ENCODE results near the gene HRK. TPM values are rescaled to one million over a fixed set of nuclear protein-coding genes. Genes with fewer than 3 reads are reported as not detected.

The HRK gene
- total and polyA plus RNA-seq, 2 of the 8 experiments (the other 6 are each of a cell fraction or from before 2014, with no cell fraction given) = 1.6 to 2.7 TPM

DNA sequence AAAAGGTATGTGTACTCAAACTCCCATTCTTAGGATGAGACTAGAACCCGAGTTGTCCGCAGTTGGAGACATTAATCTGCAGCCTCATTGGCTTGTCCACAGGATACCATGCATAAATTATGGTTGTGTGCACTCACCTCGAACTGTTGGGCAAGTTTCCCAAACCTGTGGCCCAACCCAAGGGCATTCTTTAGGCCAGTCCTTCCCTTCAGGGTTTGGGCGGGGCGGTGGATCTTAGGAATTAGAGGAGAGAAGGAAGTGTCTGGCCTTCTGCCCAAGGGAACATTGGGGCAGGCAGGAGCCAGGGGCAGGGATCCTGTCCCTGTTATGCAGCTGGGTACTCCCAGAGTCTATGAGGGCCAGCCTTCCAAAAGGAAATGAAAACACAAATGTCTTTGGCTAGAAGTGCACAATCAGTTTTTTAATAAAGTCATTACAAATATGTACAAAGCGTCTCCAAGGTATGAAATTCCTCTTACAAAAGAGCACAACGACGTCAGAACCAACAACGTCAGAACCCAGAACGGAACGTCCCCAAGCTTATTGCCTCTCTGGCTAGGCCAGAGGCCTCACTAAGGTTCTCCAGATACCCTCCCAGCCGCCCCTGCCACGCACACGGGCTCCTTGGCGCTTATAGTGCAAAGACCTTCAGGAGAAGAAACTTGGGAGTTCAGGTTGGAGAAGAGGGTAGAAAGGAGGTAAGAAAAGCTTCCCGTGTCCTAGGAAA lies 25.3 kb downstream of the HRK start:
- DNase-seq (ENCODE audit: low read depth in 1 of 2, low spot score in 2 of 2) (no peak), FAIRE-seq (no peak)
- Histone ChIP-seq H3K23me2 (ENCODE audit: low read depth, low read length) (no peaks in the 10 kb centered on the region), H3K9me3 (ENCODE audit: insufficient read depth in 2 of 2, low read depth in 1 of 2, low read length in 1 of 2) (no peaks in the 10 kb centered on the region), H3K4me3 (ENCODE audit: extremely low read depth in 1 of 4, insufficient read depth in 2 of 4, low read depth in 3 of 4, low read length in 4 of 4) (no peak overlapping the region), H3K4ac (replicated peaks; ENCODE audit: insufficient read length, low read depth, low read length) (no peak overlapping the region), H3K36me3 (ENCODE audit: control insufficient read depth in 2 of 4, insufficient read depth in 4 of 4, low read length in 3 of 4) (no peaks in the 10 kb centered on the region), H3K4me1 (replicated peaks in 1 of 4; ENCODE audit: control insufficient read depth in 3 of 4, insufficient read depth in 4 of 4, low read length in 3 of 4) (no peaks in the 10 kb centered on the region), H3K9ac (replicated peaks in 1 of 4; ENCODE audit: extremely low read depth in 1 of 4, low read depth in 3 of 4, low read length in 3 of 4) (no peak overlapping the region), H3K27me3 (replicated peaks in 1 of 4; ENCODE audit: control insufficient read depth in 3 of 4, extremely low read depth in 1 of 4, insufficient read depth in 3 of 4, low read length in 3 of 4) (no peaks in the 10 kb centered on the region), H4K8ac (ENCODE audit: extremely low read depth, insufficient read depth, low read length) (no peak overlapping the region), H3K79me2 (ENCODE audit: control insufficient read depth in 1 of 2, insufficient read depth in 2 of 2, low read length in 2 of 2) (no peaks in the 10 kb centered on the region), H3K27ac (ENCODE audit: low read depth, low read length) (no peak overlapping the region), H2BK120ac (replicated peaks; ENCODE audit: low read depth, low read length) (no peak overlapping the region), H3K4me2 (ENCODE audit: insufficient read depth in 1 of 2, low read depth in 2 of 2, low read length in 2 of 2) (no peak overlapping the region), H2BK5ac (ENCODE audit: low read depth, low read length) (no peak overlapping the region), H4K20me1 (replicated peaks in 1 of 2; ENCODE audit: control insufficient read depth in 1 of 2, insufficient read depth in 2 of 2, low read length in 2 of 2) (no peaks in the 10 kb centered on the region), H3K23ac (ENCODE audit: insufficient read length) (no peak overlapping the region), H2AK5ac (ENCODE audit: low read depth, low read length) (no peak overlapping the region), H3K79me1 (ENCODE audit: low read depth, low read length) (no peaks in the 10 kb centered on the region), H3K14ac (ENCODE audit: insufficient read length) (no peak overlapping the region), H3K18ac (ENCODE audit: extremely low read depth, low read length) (no peak overlapping the region), H2BK12ac (ENCODE audit: low read depth, low read length) (no peak overlapping the region), H4K5ac (ENCODE audit: insufficient read length, low read depth, low read length) (no peak overlapping the region), H2AFZ (ENCODE audit: low read length) (no peak overlapping the region), H4K91ac (replicated peaks; ENCODE audit: insufficient read length, low read length) (no peak overlapping the region), H3K56ac (replicated peaks; ENCODE audit: insufficient read length, low read depth, low read length) (no peak overlapping the region), H2BK20ac (ENCODE audit: low read length) (no peak overlapping the region), H2BK15ac (ENCODE audit: low read length) (no peak overlapping the region)
- ChIA-PET CTCF (ENCODE audit: partially characterized antibody) (interaction anchor here (1.1 to 1.6 kb wide), 2 partner anchors 7 to 16 kb away, joined by 3 to 6 read pairs; no protein-coding TSS in a partner anchor), POLR2A (ENCODE audit: partially characterized antibody) (interaction anchor here (0.6 kb wide), 1 partner anchor 100 kb away, joined by 3 read pairs; no protein-coding TSS in a partner anchor)
- WGBS, 2 experiments (ENCODE audit: extremely low coverage in 1 of 2, insufficient coverage in 1 of 2, insufficient read length in 1 of 2, insufficient replicate concordance in 2 of 2, low coverage in 1 of 2, low lambda C conversion rate in 2 of 2, missing lambda C conversion rate in 1 of 2) = 92% methylated on average over 16 of the region's 16 CpGs; no CpG with 5 or more reads in 1 of the 2 experiments
- TF ChIP-seq HDAC2 (IDR thresholded peaks at IDR 0.05; ENCODE audit: borderline replicate concordance in 1 of 2, low read depth in 2 of 2, low read length in 2 of 2) (no peak), CBX8 (IDR thresholded peaks at IDR 0.05; ENCODE audit: borderline replicate concordance, low read depth, low read length) (no peak), SIN3A (conservative IDR thresholded peaks at IDR 0.05 in 1 of 2, IDR thresholded peaks at IDR 0.05 in 1 of 2; ENCODE audit: low read depth in 1 of 2, low read length in 2 of 2) (no peak), CHD1 (IDR thresholded peaks at IDR 0.05; ENCODE audit: low read depth, low read length) (no peak), BACH1 (IDR thresholded peaks at IDR 0.05; ENCODE audit: low read length) (no peak), SP1 (IDR thresholded peaks at IDR 0.05; ENCODE audit: low read depth, low read length) (no peak), EZH2 (IDR thresholded peaks at IDR 0.05; ENCODE audit: low read depth, low read length, severe bottlenecking) (no peak), CREB1 (IDR thresholded peaks at IDR 0.05) (no peak), RNF2 (IDR thresholded peaks at IDR 0.05; ENCODE audit: borderline replicate concordance, low read depth, low read length, missing control alignments, poor library complexity, severe bottlenecking) (no peak), ZNF274 (IDR thresholded peaks at IDR 0.05; ENCODE audit: borderline replicate concordance, extremely low read depth, low read length) (no peak), SUZ12 (IDR thresholded peaks at IDR 0.05; ENCODE audit: low read length) (no peak)
- TF ChIP-seq, protein P1, sequence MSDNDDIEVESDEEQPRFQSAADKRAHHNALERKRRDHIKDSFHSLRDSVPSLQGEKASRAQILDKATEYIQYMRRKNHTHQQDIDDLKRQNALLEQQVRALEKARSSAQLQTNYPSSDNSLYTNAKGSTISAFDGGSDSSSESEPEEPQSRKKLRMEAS (IDR thresholded peaks at IDR 0.05) = no peak
